BJ (cell line): ENCODE measurements around the gene CEP170. TPM values are rescaled to one million over a fixed set of nuclear protein-coding genes. Genes with fewer than 3 reads are reported as not detected.

ENCODE experiments used
- CTCF ChIA-PET: fragments of 350-600 bp; formaldehyde crosslinking; extraction: SDS; loops from one replicate; lab custom pipeline; 2021; ENCODE audit warnings: antibody characterized with exemption, inconsistent platforms; lab: Yijun Ruan, JAX
- POLR2A ChIA-PET: fragments of 300-600 bp; sonication (Branson Sonifier 250); formaldehyde crosslinking; extraction: SDS; loops from one replicate; lab custom pipeline; 2021; ENCODE audit warnings: antibody characterized with exemption; lab: Charles Lee
- DNase-seq: peaks from one replicate; pipeline ENCODE4 v3.0.0-alpha.2; 2011; ENCODE audit warnings: low read depth
- H3K27me3 ChIP-seq: 2 replicates; pipeline ENCODE4 v1.6.0; 2011; ENCODE audit warnings: low read length; ENCODE audit not compliant: control insufficient read depth, insufficient read depth
- H3K36me3 ChIP-seq: 2 replicates; pipeline ENCODE4 v1.5.1; 2011; ENCODE audit warnings: low read length; ENCODE audit not compliant: control insufficient read depth, insufficient read depth
- H3K4me3 ChIP-seq: 2 replicates; pipeline ENCODE4 v1.5.1; 2011; ENCODE audit warnings: low read depth, mild to moderate bottlenecking, control low read depth, low read length
- CTCF ChIP-seq: IDR thresholded peaks from 2 replicates; pipeline ENCODE4 v1.5.1; 2011; ENCODE audit warnings: low read depth, mild to moderate bottlenecking, control low read depth, inconsistent platforms, low read length, moderate library complexity; ENCODE audit not compliant: insufficient read depth
- polyA plus RNA-seq: library from polyadenylated mRNA; depleted of rRNA; stranded (reverse); fragments of >200 nt; gene quantifications from 2 replicates; pipeline ENCODE4 v1.2.3, GENCODE V29; 2011

The CEP170 gene
- polyA plus RNA-seq, 1 experiment: 42.0 TPM

GRCh38 chr1:243287123-243287460 is 32.0 kb upstream of the CEP170 start:
- ChIA-PET POLR2A (interaction anchor here (0.6 to 0.7 kb wide), 2 partner anchors 19 to 1736 kb away, joined by 7 to 10 read pairs; no protein-coding TSS in a partner anchor), CTCF (interaction anchor here (1.1 to 1.7 kb wide), 3 partner anchors 10 to 18 kb away, joined by 4 to 6 read pairs (median 4); no protein-coding TSS in a partner anchor)
- Histone ChIP-seq H3K36me3 (no peaks in the 10 kb centered on the region), H3K27me3 (no peaks in the 10 kb centered on the region), H3K4me3 (no peak overlapping the region)
- no peak for DNase-seq
- no peak for TF ChIP-seq CTCF

GRCh38 chr1:243286409-243287122 is 31.5 kb upstream of the CEP170 start:
- Histone ChIP-seq H3K36me3 (peaks cover 3% of the 10 kb centered on the region), H3K27me3 (no peaks in the 10 kb centered on the region), H3K4me3 (no peak overlapping the region)
- no peak for DNase-seq
- POLR2A ChIA-PET: interaction anchor here (0.7 kb wide), 1 partner anchor 1735 kb away, joined by 7 read pairs; no protein-coding TSS in a partner anchor
- TF ChIP-seq CTCF: no peak
- CTCF ChIA-PET: interaction anchor here (1.1 to 1.7 kb wide), 3 partner anchors 10 to 19 kb away, joined by 4 to 6 read pairs (median 4); no protein-coding TSS in a partner anchor

- POLR2A ChIA-PET: no interaction called here
Measured at GRCh38 chr1:243281672-243282071, 26.6 kb upstream of the CEP170 start.

GRCh38 chr1:243280571-243281129 is 25.6 kb upstream of the CEP170 start:
- TF ChIP-seq CTCF: no peak
- Histone ChIP-seq H3K4me3 (no peak overlapping the region), H3K27me3 (no peaks in the 10 kb centered on the region), H3K36me3 (peaks cover 3% of the 10 kb centered on the region)
- ChIA-PET POLR2A (no interaction called here), CTCF (no interaction called here)
- DNase-seq: no peak

More at GRCh38 chr1:243281672-243282071, 26.6 kb upstream of the CEP170 start:
- Histone ChIP-seq H3K4me3 (no peak overlapping the region), H3K36me3 (peaks cover 3% of the 10 kb centered on the region), H3K27me3 (no peaks in the 10 kb centered on the region)
- DNase-seq: no peak
- no peak for TF ChIP-seq CTCF
- CTCF ChIA-PET: no interaction called here

GRCh38 chr1:243275316-243275715 is 20.2 kb upstream of the CEP170 start:
- H3K36me3 ChIP-seq: no peaks in the 10 kb centered on the region; the same call in 1 of the 2 replicates
- H3K4me3 ChIP-seq: no peak overlapping the region
- no peak for DNase-seq
- ChIA-PET POLR2A (no interaction called here), CTCF (interaction anchor here (1.0 to 2.4 kb wide), 2 partner anchors 12 to 37 kb away, joined by 3 to 6 read pairs; no protein-coding TSS in a partner anchor)
- H3K27me3 ChIP-seq: no peaks in the 10 kb centered on the region
- TF ChIP-seq CTCF: no peak
